Caco-2 (cell line): ENCODE results near the gene TCF20. TPM values are rescaled to one million over a fixed set of nuclear protein-coding genes. Genes with fewer than 3 reads are reported as not detected.

ENCODE experiments used
- BruUV-seq: library from RNA; stranded (reverse); fragments of 400-500 nt; replicated peaks from 2 replicates; lab custom pipeline; 2021; lab: Mats Ljungman, UMichigan
- CTCF ChIA-PET: fragments of 300-600 bp; sonication (Branson Sonifier 250); formaldehyde crosslinking; loops from one replicate; lab custom pipeline; 2022; ENCODE audit warnings: antibody characterized with exemption; lab: Charles Lee
- POLR2A ChIA-PET: fragments of 300-600 bp; sonication (Branson Sonifier 250); formaldehyde crosslinking; loops from one replicate; lab custom pipeline; 2022; ENCODE audit warnings: antibody characterized with exemption; lab: Charles Lee
- DNase-seq, 2 experiments: peaks; one replicate each; pipeline versions ENCODE4 v3.0.0 to v3.0.0-alpha.2; 2020 to 2022
- H3K27me3 ChIP-seq: replicated peaks from 2 replicates; pipeline ENCODE4 v1.6.0; 2011; ENCODE audit warnings: low read length; ENCODE audit not compliant: control insufficient read depth, insufficient read depth
- H3K36me3 ChIP-seq: 2 replicates; pipeline ENCODE4 v1.5.1; 2011; ENCODE audit warnings: low read length; ENCODE audit not compliant: control insufficient read depth, insufficient read depth
- H3K4me1 ChIP-seq: fragments of 250-450 bp; sonication (Bioruptor Pico); 2 replicates; pipeline ENCODE4 v1.5.1; 2020; ENCODE audit warnings: mild to moderate bottlenecking
- H3K4me3 ChIP-seq: 2 replicates; pipeline ENCODE4 v1.5.1; 2011; ENCODE audit warnings: low read depth, mild to moderate bottlenecking, control low read depth, low read length
- H3K9me3 ChIP-seq: fragments of 250-450 bp; sonication (Bioruptor Pico); 2 replicates; pipeline ENCODE4 v1.5.1; 2020; ENCODE audit warnings: mild to moderate bottlenecking, moderate library complexity
- H3K27ac Mint-ChIP-seq: one replicate; pipeline ENCODE4 v1.8.0; 2022; ENCODE audit warnings: mixed read lengths; ENCODE audit not compliant: unreplicated experiment
- H3K27me3 Mint-ChIP-seq: one replicate; pipeline ENCODE4 v1.8.0; 2022; ENCODE audit warnings: mixed read lengths; ENCODE audit not compliant: insufficient read depth, unreplicated experiment
- H3K36me3 Mint-ChIP-seq: one replicate; pipeline ENCODE4 v1.8.0; 2022; ENCODE audit warnings: mild to moderate bottlenecking, mixed read lengths; ENCODE audit not compliant: insufficient read depth, unreplicated experiment
- H3K4me1 Mint-ChIP-seq: one replicate; pipeline ENCODE4 v1.8.0; 2022; ENCODE audit warnings: low read depth, mixed read lengths; ENCODE audit not compliant: unreplicated experiment
- H3K4me3 Mint-ChIP-seq: one replicate; pipeline ENCODE4 v1.8.0; 2022; ENCODE audit warnings: mild to moderate bottlenecking, moderate library complexity, mixed read lengths; ENCODE audit not compliant: unreplicated experiment
- H3K9me3 Mint-ChIP-seq: one replicate; pipeline ENCODE4 v1.8.0; 2022; ENCODE audit warnings: mixed read lengths; ENCODE audit not compliant: unreplicated experiment
- CTCF ChIP-seq, 2 experiments: fragments of 200-600 bp in 1 of 2; IDR thresholded peaks; 1 replicate in 1 of 2; 2 replicates in 1 of 2; pipeline versions ENCODE4 v1.5.1 to v1.8.0; 2011 to 2022; ENCODE audit warnings: antibody characterized with exemption in 1 of 2, control low read depth in 1 of 2, inconsistent platforms in 1 of 2, low read depth in 1 of 2, low read length in 1 of 2, mild to moderate bottlenecking in 1 of 2, moderate library complexity in 1 of 2; ENCODE audit not compliant: insufficient read depth in 1 of 2, severe bottlenecking in 1 of 2, unreplicated experiment in 1 of 2
- intact Hi-C: fragments of 100-400 bp; cut with micrococcal nuclease; formaldehyde crosslinking; loops from one replicate; pipeline ENCODE4 v1.10.0; 2022; ENCODE audit not compliant: unreplicated experiment
- total RNA-seq: library from RNA; stranded (reverse); gene quantifications from 2 replicates; pipeline ENCODE4 v1.2.3, GENCODE V29; 2022

TCF20 gene
- total RNA-seq, 1 experiment from 2014 or later = 82.7 TPM

DNA sequence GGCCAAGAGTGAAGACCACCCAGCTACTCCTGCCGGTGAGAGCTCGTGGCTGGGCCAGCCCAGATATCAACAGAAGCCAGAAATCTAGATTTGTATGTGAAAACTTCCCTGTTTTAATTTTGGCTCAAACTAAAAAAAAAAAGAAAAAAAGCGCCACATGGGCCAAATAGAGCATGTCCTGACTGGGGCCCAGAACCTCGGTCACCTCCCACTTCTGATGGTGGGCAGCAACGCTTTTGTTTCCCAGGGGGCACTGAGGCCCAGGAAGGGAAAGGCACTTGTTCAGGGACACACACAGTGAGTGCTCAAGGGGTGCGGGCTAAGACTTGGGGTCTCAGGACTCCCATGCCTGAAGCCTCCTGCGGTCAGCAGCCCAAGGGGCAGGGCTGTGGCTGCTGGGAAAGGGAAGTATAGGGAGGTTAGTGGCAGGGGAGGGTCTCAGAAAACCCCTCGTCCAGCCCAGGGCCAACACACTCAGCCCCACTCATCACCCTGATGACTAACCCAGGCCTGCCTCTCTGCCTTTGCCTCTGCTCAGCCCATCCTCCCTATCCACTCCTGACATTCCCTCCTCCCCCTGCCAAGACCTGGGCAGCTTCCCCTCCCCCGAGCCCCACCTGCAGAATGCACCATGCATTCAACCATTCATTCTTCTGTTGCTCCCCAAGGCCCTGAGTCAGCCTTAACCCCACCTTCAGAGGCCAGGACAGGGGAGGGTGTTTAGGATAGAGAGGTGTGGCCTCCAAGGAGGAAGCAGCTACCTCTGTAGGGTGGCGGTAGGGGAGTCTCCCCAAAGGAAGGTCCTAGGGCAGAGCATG lies 30.0 kb upstream of the TCF20 start:
- BruUV-seq = TSS peak; percentile 67

DNA sequence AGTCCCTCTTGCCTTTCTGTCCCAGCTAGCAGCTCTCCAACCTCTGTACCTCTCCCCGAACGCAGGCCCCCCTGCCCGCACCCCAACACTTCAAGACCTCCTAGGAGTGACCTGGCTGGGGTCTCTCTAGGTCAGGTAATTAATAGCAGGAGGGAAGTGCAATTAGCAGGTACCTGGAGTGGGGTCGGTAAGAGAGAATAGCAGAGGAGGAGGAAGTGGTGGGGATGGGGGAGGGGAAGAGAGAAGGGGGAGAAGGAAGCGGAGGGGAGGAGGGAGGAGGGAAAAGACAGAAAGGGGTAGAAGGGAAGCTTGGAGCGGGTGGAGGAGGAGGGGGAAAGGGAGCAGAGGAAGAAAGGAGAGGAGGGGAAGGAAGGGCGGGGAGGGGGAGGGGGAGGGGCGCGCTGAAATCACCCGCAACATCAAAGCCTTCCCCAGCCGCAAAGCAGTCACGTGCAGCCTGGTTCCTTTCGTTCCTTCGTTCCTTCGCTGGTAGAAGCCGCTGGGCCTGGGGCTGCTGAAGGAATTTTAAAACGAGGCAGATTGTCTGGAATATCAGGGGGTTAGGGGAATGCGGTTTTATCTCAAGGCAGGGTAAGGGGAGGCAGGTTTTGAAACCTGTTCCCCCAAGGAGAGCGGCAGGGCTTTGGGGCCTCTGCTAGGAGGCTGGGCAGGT lies 29.3 kb upstream of the TCF20 start:
- no peaks in the 10 kb centered on the region for H3K27me3 Mint-ChIP-seq
- H3K27me3 ChIP-seq = no peaks in the 10 kb centered on the region

More for the DNA sequence above, 30.0 kb upstream of the TCF20 start:
- intact Hi-C loops = no loop called here
- Mint-ChIP-seq H3K27ac (peak overlapping the region; percentile 92), H3K4me3 (peak overlapping the region; percentile 58), H3K27me3 (no peaks in the 10 kb centered on the region), H3K9me3 (no peaks in the 10 kb centered on the region), H3K4me1 (peaks cover 63% of the 10 kb centered on the region), H3K36me3 (peaks cover 7% of the 10 kb centered on the region)
- ChIA-PET POLR2A (interaction anchor here (0.6 kb wide), 1 partner anchor 69 kb away, joined by 11 read pairs; no protein-coding TSS in a partner anchor), CTCF (interaction anchor here (0.6 to 1.2 kb wide), 4 partner anchors 13 to 225 kb away, joined by 3 to 5 read pairs (median 3); no protein-coding TSS in a partner anchor)
- Histone ChIP-seq H3K36me3 (no peaks in the 10 kb centered on the region), H3K4me3 (no peak overlapping the region), H3K4me1 (peaks cover 79% of the 10 kb centered on the region), H3K27me3 (no peaks in the 10 kb centered on the region), H3K9me3 (no peaks in the 10 kb centered on the region)
- DNase-seq = peak; percentile 55 to 79
- TF ChIP-seq CTCF (IDR thresholded peaks at IDR 0.05; ENCODE audit: insufficient read depth in 1 of 2, low read depth in 1 of 2, low read length in 1 of 2, severe bottlenecking in 1 of 2, unreplicated experiment in 1 of 2) = no peak

More for the DNA sequence above, 29.3 kb upstream of the TCF20 start:
- intact Hi-C loops = no loop called here
- H3K9me3 Mint-ChIP-seq = no peaks in the 10 kb centered on the region
- no TSS peak for BruUV-seq
- DNase-seq = peak; percentile 59 to 67
- Histone ChIP-seq H3K4me3 (no peak overlapping the region), H3K4me1 (peaks cover 75% of the 10 kb centered on the region), H3K9me3 (no peaks in the 10 kb centered on the region), H3K36me3 (no peaks in the 10 kb centered on the region)
- peaks cover 56% of the 10 kb centered on the region for H3K4me1 Mint-ChIP-seq
- peak overlapping the region; percentile 34 for H3K4me3 Mint-ChIP-seq
- ChIA-PET POLR2A (interaction anchor here (0.6 kb wide), 2 partner anchors 10 to 69 kb away, joined by 4 to 11 read pairs; no protein-coding TSS in a partner anchor), CTCF (interaction anchor here (0.6 to 1.2 kb wide), 3 partner anchors 15 to 225 kb away, joined by 3 to 5 read pairs (median 3); no protein-coding TSS in a partner anchor)
- TF ChIP-seq CTCF (IDR thresholded peaks at IDR 0.05; ENCODE audit: insufficient read depth in 1 of 2, low read depth in 1 of 2, low read length in 1 of 2, severe bottlenecking in 1 of 2, unreplicated experiment in 1 of 2) = no peak
- H3K27ac Mint-ChIP-seq = peak overlapping the region; percentile 92
- H3K36me3 Mint-ChIP-seq = peaks cover 7% of the 10 kb centered on the region
